Smooth muscle cell (in vitro differentiated cells): ENCODE results near the gene REXO4. TPM values are rescaled to one million over a fixed set of nuclear protein-coding genes. Genes with fewer than 3 reads are reported as not detected.

Source experiments
- DNase-seq: peaks from one replicate; lab custom pipeline; 2025; ENCODE audit not compliant: unreplicated experiment; lab: John Stamatoyannopoulos, UW
- H2AFZ ChIP-seq: fragments of 200-600 bp; sonication (generic); 2 replicates; pipeline ENCODE4 v1.6.0; 2016; ENCODE audit warnings: antibody characterized with exemption, low read depth, mild to moderate bottlenecking
- H3F3A ChIP-seq: fragments of 200-600 bp; sonication (generic); 2 replicates; pipeline ENCODE4 v1.6.0; 2017; ENCODE audit warnings: antibody characterized with exemption, low read depth
- H3K27ac ChIP-seq: fragments of 200-600 bp; sonication (generic); 2 replicates; pipeline ENCODE4 v1.5.1; 2016; ENCODE audit warnings: low read depth, mild to moderate bottlenecking
- H3K27me3 ChIP-seq: fragments of 200-600 bp; sonication (generic); 2 replicates; pipeline ENCODE4 v1.6.1; 2016; ENCODE audit warnings: low read depth, mild to moderate bottlenecking
- H3K36me3 ChIP-seq: fragments of 200-600 bp; sonication (generic); 2 replicates; pipeline ENCODE4 v1.5.1; 2016; ENCODE audit warnings: low read depth
- H3K4me1 ChIP-seq: fragments of 200-600 bp; sonication (generic); 2 replicates; pipeline ENCODE4 v1.5.1; 2016; ENCODE audit warnings: low read depth
- H3K4me2 ChIP-seq: fragments of 200-600 bp; sonication (generic); 2 replicates; pipeline ENCODE4 v1.6.0; 2016; ENCODE audit warnings: mild to moderate bottlenecking
- H3K4me3 ChIP-seq: fragments of 200-600 bp; sonication (generic); 2 replicates; pipeline ENCODE4 v1.5.1; 2016; ENCODE audit warnings: mild to moderate bottlenecking
- H3K79me2 ChIP-seq: fragments of 200-600 bp; sonication (generic); 2 replicates; pipeline ENCODE4 v1.6.0; 2016; ENCODE audit warnings: low read depth, mild to moderate bottlenecking
- H3K9ac ChIP-seq: fragments of 200-600 bp; sonication (generic); 2 replicates; pipeline ENCODE4 v1.6.0; 2016; ENCODE audit warnings: low read depth
- H3K9me3 ChIP-seq: fragments of 200-600 bp; sonication (generic); replicated peaks from 2 replicates; pipeline ENCODE4 v1.5.1; 2016; ENCODE audit warnings: low read depth
- H4K20me1 ChIP-seq: fragments of 200-600 bp; sonication (generic); 2 replicates; pipeline ENCODE4 v1.6.0; 2016; ENCODE audit warnings: low read depth
- WGBS: methylation state at CpG from one replicate; pipeline ENCODE4 v1.1.7; 2016; ENCODE audit warnings: low lambda C conversion rate; 5-methylcytosine and 5-hydroxymethylcytosine counted together
- polyA plus RNA-seq: library from polyadenylated mRNA; unstranded; fragments of >200 nt; fragmentation: Nextera tagmentation; extraction: Ambion mirVana; gene quantifications from 2 replicates; pipeline ENCODE4 v1.2.1, GENCODE V29; 2016
- total RNA-seq: library from RNA; depleted of rRNA; stranded (reverse); fragments of >200 nt; gene quantifications from 2 replicates; pipeline ENCODE4 v1.2.3, GENCODE V29; 2014
- TF ChIP-seq, protein P1 (sequence below): fragments of 200-600 bp; sonication (generic); IDR thresholded peaks from 2 replicates; pipeline ENCODE4 v1.5.1; 2017; ENCODE audit warnings: borderline replicate concordance, mild to moderate bottlenecking, antibody characterized with exemption; ENCODE audit not compliant: insufficient read depth, poor library complexity, severe bottlenecking

Gene REXO4
- total and polyA plus RNA-seq, 2 experiments from 2014 or later: 11.5 to 18.5 TPM

- no peaks in the 10 kb centered on the region for H3F3A ChIP-seq
- H3K9me3 ChIP-seq: no peaks in the 10 kb centered on the region
- 96% methylated on average over 10 of the region's 12 CpGs for WGBS
Measured at GRCh38 chr9:133449760-133450159, 31.9 kb upstream of the REXO4 start.

GRCh38 chr9:133448487-133448972, 30.7 kb upstream of the REXO4 start:
- Histone ChIP-seq H3K9ac (no peak overlapping the region), H3K36me3 (no peaks in the 10 kb centered on the region), H3F3A (no peaks in the 10 kb centered on the region), H3K4me2 (no peak overlapping the region), H3K4me3 (no peak overlapping the region), H4K20me1 (no peaks in the 10 kb centered on the region), H3K4me1 (no peaks in the 10 kb centered on the region), H2AFZ (no peak overlapping the region), H3K79me2 (no peaks in the 10 kb centered on the region), H3K27ac (no peak overlapping the region), H3K27me3 (no peaks in the 10 kb centered on the region), H3K9me3 (no peaks in the 10 kb centered on the region)
- 97% methylated on average over 13 of the region's 13 CpGs for WGBS
- DNase-seq: no peak
- TF ChIP-seq, protein P1, sequence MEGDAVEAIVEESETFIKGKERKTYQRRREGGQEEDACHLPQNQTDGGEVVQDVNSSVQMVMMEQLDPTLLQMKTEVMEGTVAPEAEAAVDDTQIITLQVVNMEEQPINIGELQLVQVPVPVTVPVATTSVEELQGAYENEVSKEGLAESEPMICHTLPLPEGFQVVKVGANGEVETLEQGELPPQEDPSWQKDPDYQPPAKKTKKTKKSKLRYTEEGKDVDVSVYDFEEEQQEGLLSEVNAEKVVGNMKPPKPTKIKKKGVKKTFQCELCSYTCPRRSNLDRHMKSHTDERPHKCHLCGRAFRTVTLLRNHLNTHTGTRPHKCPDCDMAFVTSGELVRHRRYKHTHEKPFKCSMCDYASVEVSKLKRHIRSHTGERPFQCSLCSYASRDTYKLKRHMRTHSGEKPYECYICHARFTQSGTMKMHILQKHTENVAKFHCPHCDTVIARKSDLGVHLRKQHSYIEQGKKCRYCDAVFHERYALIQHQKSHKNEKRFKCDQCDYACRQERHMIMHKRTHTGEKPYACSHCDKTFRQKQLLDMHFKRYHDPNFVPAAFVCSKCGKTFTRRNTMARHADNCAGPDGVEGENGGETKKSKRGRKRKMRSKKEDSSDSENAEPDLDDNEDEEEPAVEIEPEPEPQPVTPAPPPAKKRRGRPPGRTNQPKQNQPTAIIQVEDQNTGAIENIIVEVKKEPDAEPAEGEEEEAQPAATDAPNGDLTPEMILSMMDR: no peak

More at GRCh38 chr9:133449760-133450159, 31.9 kb upstream of the REXO4 start:
- Histone ChIP-seq H3K79me2 (no peaks in the 10 kb centered on the region), H3K4me3 (no peak overlapping the region), H4K20me1 (no peaks in the 10 kb centered on the region), H3K9ac (no peak overlapping the region), H3K27ac (no peak overlapping the region), H3K36me3 (no peaks in the 10 kb centered on the region), H3K4me1 (no peaks in the 10 kb centered on the region), H3K4me2 (no peak overlapping the region), H2AFZ (no peak overlapping the region), H3K27me3 (no peaks in the 10 kb centered on the region)
- no peak for DNase-seq
- TF ChIP-seq, protein P1: no peak

- no peaks in the 10 kb centered on the region for H3K4me1 ChIP-seq
- H3K9ac ChIP-seq: no peak overlapping the region
- 91% methylated on average over 23 of the region's 23 CpGs for WGBS
Measured at GRCh38 chr9:133445293-133445969, 27.6 kb upstream of the REXO4 start.

More at GRCh38 chr9:133445293-133445969, 27.6 kb upstream of the REXO4 start:
- Histone ChIP-seq H3K4me3 (no peak overlapping the region), H2AFZ (no peak overlapping the region), H3K36me3 (no peaks in the 10 kb centered on the region), H3K4me2 (no peak overlapping the region), H3K79me2 (no peaks in the 10 kb centered on the region), H3K9me3 (no peaks in the 10 kb centered on the region), H3K27me3 (no peaks in the 10 kb centered on the region), H4K20me1 (no peaks in the 10 kb centered on the region), H3F3A (no peaks in the 10 kb centered on the region), H3K27ac (no peak overlapping the region)
- TF ChIP-seq, protein P1: no peak
- DNase-seq: no peak
